ENCODE measurements around the gene SYCE1. TPM values are rescaled to one million over a fixed set of nuclear protein-coding genes. Genes with fewer than 3 reads are reported as not detected.

Gene SYCE1
- total RNA-seq, 1 donor from 2014 or later = not detected

GRCh38 chr10:133530506-133530905, 34.9 kb downstream of the SYCE1 start:
- H3K4me1 ChIP-seq (ENCODE audit: control insufficient read depth in 3 of 3, insufficient read depth in 3 of 3, low read length in 3 of 3) = peaks cover 14 to 18% (median 17%) of the 10 kb centered on the region in 3 donors
- peaks cover 39 to 49% (median 45%) of the 10 kb centered on the region in 3 donors for H3K27me3 ChIP-seq (ENCODE audit: control insufficient read depth in 3 of 3, insufficient read depth in 3 of 3, low read length in 3 of 3)
- H3K36me3 ChIP-seq (ENCODE audit: control insufficient read depth in 3 of 3, insufficient read depth in 3 of 3, low read length in 3 of 3) = no peaks in the 10 kb centered on the region
- no peak overlapping the region for H3K9ac ChIP-seq (ENCODE audit: low read depth in 1 of 3, low read length in 3 of 3)
- no peak overlapping the region for H3K27ac ChIP-seq (ENCODE audit: low read depth, low read length)
- no peak overlapping the region for H3K4me3 ChIP-seq (ENCODE audit: low read length in 3 of 3)
- no peaks in the 10 kb centered on the region for H3K9me3 ChIP-seq (ENCODE audit: control insufficient read depth in 3 of 3, low read length in 3 of 3)

- Histone ChIP-seq H3K9ac (ENCODE audit: low read depth in 1 of 3, low read length in 3 of 3) (no peak overlapping the region), H3K36me3 (ENCODE audit: control insufficient read depth in 3 of 3, insufficient read depth in 3 of 3, low read length in 3 of 3) (no peaks in the 10 kb centered on the region), H3K27ac (ENCODE audit: low read depth, low read length) (no peak overlapping the region), H3K4me1 (ENCODE audit: control insufficient read depth in 3 of 3, insufficient read depth in 3 of 3, low read length in 3 of 3) (peaks cover 14 to 18% (median 17%) of the 10 kb centered on the region in 3 donors), H3K4me3 (ENCODE audit: low read length in 3 of 3) (no peak overlapping the region), H3K9me3 (ENCODE audit: control insufficient read depth in 3 of 3, low read length in 3 of 3) (no peaks in the 10 kb centered on the region), H3K27me3 (ENCODE audit: control insufficient read depth in 3 of 3, insufficient read depth in 3 of 3, low read length in 3 of 3) (peaks cover 39 to 50% (median 46%) of the 10 kb centered on the region in 3 donors)
Measured at GRCh38 chr10:133529576-133529946, 35.8 kb downstream of the SYCE1 start.

GRCh38 chr10:133528845-133529575, 36.4 kb downstream of the SYCE1 start:
- Histone ChIP-seq H3K36me3 (ENCODE audit: control insufficient read depth in 3 of 3, insufficient read depth in 3 of 3, low read length in 3 of 3) (no peaks in the 10 kb centered on the region), H3K4me3 (ENCODE audit: low read length in 3 of 3) (peak overlapping the region; percentile 48 to 65 (median 49)), H3K4me1 (ENCODE audit: control insufficient read depth in 3 of 3, insufficient read depth in 3 of 3, low read length in 3 of 3) (peaks cover 14 to 18% (median 17%) of the 10 kb centered on the region in 3 donors), H3K9ac (ENCODE audit: low read depth in 1 of 3, low read length in 3 of 3) (no peak overlapping the region), H3K9me3 (ENCODE audit: control insufficient read depth in 3 of 3, low read length in 3 of 3) (no peaks in the 10 kb centered on the region), H3K27me3 (ENCODE audit: control insufficient read depth in 3 of 3, insufficient read depth in 3 of 3, low read length in 3 of 3) (peaks cover 39 to 50% (median 46%) of the 10 kb centered on the region in 3 donors), H3K27ac (ENCODE audit: low read depth, low read length) (no peak overlapping the region)

- H3K27ac ChIP-seq (ENCODE audit: low read depth, low read length) = no peak overlapping the region
- peak overlapping the region in 1 of 3 donors; percentile 8 for H3K9ac ChIP-seq (ENCODE audit: low read depth in 1 of 3, low read length in 3 of 3)
- peaks cover 14 to 18% (median 17%) of the 10 kb centered on the region in 3 donors for H3K4me1 ChIP-seq (ENCODE audit: control insufficient read depth in 3 of 3, insufficient read depth in 3 of 3, low read length in 3 of 3)
- H3K27me3 ChIP-seq (ENCODE audit: control insufficient read depth in 3 of 3, insufficient read depth in 3 of 3, low read length in 3 of 3) = peaks cover 39 to 50% (median 46%) of the 10 kb centered on the region in 3 donors
- H3K36me3 ChIP-seq (ENCODE audit: control insufficient read depth in 3 of 3, insufficient read depth in 3 of 3, low read length in 3 of 3) = no peaks in the 10 kb centered on the region
- peaks cover 0 to 3% (median 0%) of the 10 kb centered on the region in 3 donors for H3K9me3 ChIP-seq (ENCODE audit: control insufficient read depth in 3 of 3, low read length in 3 of 3)
- peak overlapping the region; percentile 48 to 67 (median 48) for H3K4me3 ChIP-seq (ENCODE audit: low read length in 3 of 3)
Measured at GRCh38 chr10:133528296-133528844, 37.0 kb downstream of the SYCE1 start.

GRCh38 chr10:133527771-133528271, 37.6 kb downstream of the SYCE1 start:
- H3K9me3 ChIP-seq (ENCODE audit: control insufficient read depth in 3 of 3, low read length in 3 of 3) = peaks cover 0 to 4% (median 0%) of the 10 kb centered on the region in 3 donors

GRCh38 chr10:133526957-133527588, 38.3 kb downstream of the SYCE1 start, which contains the start of gene CYP2E1:
Gene CYP2E1 (plus strand): TSS chr10:133527363. CDS start chr10:133527396, 33 bp downstream.
- Histone ChIP-seq H3K4me3 (ENCODE audit: low read length in 3 of 3) (peak within 1 kb of the TSS; percentile 48 to 67 (median 59)), H3K4me1 (ENCODE audit: control insufficient read depth in 3 of 3, insufficient read depth in 3 of 3, low read length in 3 of 3) (peaks cover 14 to 18% (median 17%) of the 10 kb centered on the region in 3 donors), H3K27ac (ENCODE audit: low read depth, low read length) (no peak within 1 kb of the TSS), H3K9ac (ENCODE audit: low read depth in 1 of 3, low read length in 3 of 3) (peak within 1 kb of the TSS in 1 of 3 donors; percentile 8), H3K36me3 (ENCODE audit: control insufficient read depth in 3 of 3, insufficient read depth in 3 of 3, low read length in 3 of 3) (no peaks in the 10 kb centered on the region), H3K9me3 (ENCODE audit: control insufficient read depth in 3 of 3, low read length in 3 of 3) (peaks cover 0 to 4% (median 0%) of the 10 kb centered on the region in 3 donors), H3K27me3 (ENCODE audit: control insufficient read depth in 3 of 3, insufficient read depth in 3 of 3, low read length in 3 of 3) (peaks cover 39 to 50% (median 46%) of the 10 kb centered on the region in 3 donors)

More at GRCh38 chr10:133527771-133528271, 37.6 kb downstream of the SYCE1 start:
- H3K27me3 ChIP-seq (ENCODE audit: control insufficient read depth in 3 of 3, insufficient read depth in 3 of 3, low read length in 3 of 3) = peaks cover 39 to 50% (median 46%) of the 10 kb centered on the region in 3 donors
- peaks cover 14 to 18% (median 17%) of the 10 kb centered on the region in 3 donors for H3K4me1 ChIP-seq (ENCODE audit: control insufficient read depth in 3 of 3, insufficient read depth in 3 of 3, low read length in 3 of 3)
- peak overlapping the region; percentile 48 to 67 (median 59) for H3K4me3 ChIP-seq (ENCODE audit: low read length in 3 of 3)
- H3K36me3 ChIP-seq (ENCODE audit: control insufficient read depth in 3 of 3, insufficient read depth in 3 of 3, low read length in 3 of 3) = no peaks in the 10 kb centered on the region
- no peak overlapping the region for H3K27ac ChIP-seq (ENCODE audit: low read depth, low read length)
- H3K9ac ChIP-seq (ENCODE audit: low read depth in 1 of 3, low read length in 3 of 3) = peak overlapping the region in 1 of 3 donors; percentile 8

GRCh38 chr10:133525444-133525843, 39.9 kb downstream of the SYCE1 start:
- H3K36me3 ChIP-seq (ENCODE audit: control insufficient read depth in 3 of 3, insufficient read depth in 3 of 3, low read length in 3 of 3) = no peaks in the 10 kb centered on the region
- H3K9ac ChIP-seq (ENCODE audit: low read depth in 1 of 3, low read length in 3 of 3) = no peak overlapping the region
- H3K27me3 ChIP-seq (ENCODE audit: control insufficient read depth in 3 of 3, insufficient read depth in 3 of 3, low read length in 3 of 3) = peaks cover 37 to 44% (median 39%) of the 10 kb centered on the region in 3 donors
- H3K4me1 ChIP-seq (ENCODE audit: control insufficient read depth in 3 of 3, insufficient read depth in 3 of 3, low read length in 3 of 3) = peaks cover 17 to 18% (median 17%) of the 10 kb centered on the region in 3 donors
- H3K27ac ChIP-seq (ENCODE audit: low read depth, low read length) = no peak overlapping the region
- peaks cover 0 to 4% (median 0%) of the 10 kb centered on the region in 3 donors for H3K9me3 ChIP-seq (ENCODE audit: control insufficient read depth in 3 of 3, low read length in 3 of 3)
- H3K4me3 ChIP-seq (ENCODE audit: low read length in 3 of 3) = no peak overlapping the region

- no peak overlapping the region for H3K4me3 ChIP-seq (ENCODE audit: low read length in 3 of 3)
Measured at GRCh38 chr10:133523631-133524203, 41.7 kb downstream of the SYCE1 start.

GRCh38 chr10:133520193-133520738, 45.1 kb downstream of the SYCE1 start:
- Histone ChIP-seq H3K9me3 (ENCODE audit: control insufficient read depth in 3 of 3, low read length in 3 of 3) (peaks cover 0 to 5% (median 4%) of the 10 kb centered on the region in 3 donors), H3K36me3 (ENCODE audit: control insufficient read depth in 3 of 3, insufficient read depth in 3 of 3, low read length in 3 of 3) (no peaks in the 10 kb centered on the region), H3K4me1 (ENCODE audit: control insufficient read depth in 3 of 3, insufficient read depth in 3 of 3, low read length in 3 of 3) (peaks cover 0 to 10% (median 3%) of the 10 kb centered on the region in 3 donors), H3K27ac (ENCODE audit: low read depth, low read length) (no peak overlapping the region), H3K27me3 (ENCODE audit: control insufficient read depth in 3 of 3, insufficient read depth in 3 of 3, low read length in 3 of 3) (no peaks in the 10 kb centered on the region), H3K9ac (ENCODE audit: low read depth in 1 of 3, low read length in 3 of 3) (peak overlapping the region; percentile 27 to 63 (median 44)), H3K4me3 (ENCODE audit: low read length in 3 of 3) (peak overlapping the region; percentile 66 to 74 (median 70))

More at GRCh38 chr10:133523631-133524203, 41.7 kb downstream of the SYCE1 start:
- Histone ChIP-seq H3K36me3 (ENCODE audit: control insufficient read depth in 3 of 3, insufficient read depth in 3 of 3, low read length in 3 of 3) (no peaks in the 10 kb centered on the region), H3K4me1 (ENCODE audit: control insufficient read depth in 3 of 3, insufficient read depth in 3 of 3, low read length in 3 of 3) (peaks cover 11 to 15% (median 14%) of the 10 kb centered on the region in 3 donors), H3K27me3 (ENCODE audit: control insufficient read depth in 3 of 3, insufficient read depth in 3 of 3, low read length in 3 of 3) (peaks cover 21 to 27% (median 22%) of the 10 kb centered on the region in 3 donors), H3K9me3 (ENCODE audit: control insufficient read depth in 3 of 3, low read length in 3 of 3) (peaks cover 0 to 4% (median 0%) of the 10 kb centered on the region in 3 donors), H3K27ac (ENCODE audit: low read depth, low read length) (no peak overlapping the region), H3K9ac (ENCODE audit: low read depth in 1 of 3, low read length in 3 of 3) (no peak overlapping the region)

All from skeletal muscle tissue (tissue), 4 donors.